Activated gamma-delta T cell treated with anti-CD3 and anti-CD28 coated beads, Interleukin-2, amount 50 U/mL, for 16 hours (primary cell): ENCODE measurements around the gene ZNF692.
"Not testable (repeated sequence)": the region's sequence is repeated elsewhere in the genome, so short reads cannot be mapped to it uniquely, and the experiment has no call there.

Source experiments
- DNase-seq: peaks from one replicate; pipeline ENCODE4 v3.0.0-alpha.2; 2020; ENCODE audit warnings: low read depth

The ZNF692 gene

GRCh38 chr1:248805876-248806275 is 53.0 kb downstream of the ZNF692 start:
- DNase-seq = no peak

DNA sequence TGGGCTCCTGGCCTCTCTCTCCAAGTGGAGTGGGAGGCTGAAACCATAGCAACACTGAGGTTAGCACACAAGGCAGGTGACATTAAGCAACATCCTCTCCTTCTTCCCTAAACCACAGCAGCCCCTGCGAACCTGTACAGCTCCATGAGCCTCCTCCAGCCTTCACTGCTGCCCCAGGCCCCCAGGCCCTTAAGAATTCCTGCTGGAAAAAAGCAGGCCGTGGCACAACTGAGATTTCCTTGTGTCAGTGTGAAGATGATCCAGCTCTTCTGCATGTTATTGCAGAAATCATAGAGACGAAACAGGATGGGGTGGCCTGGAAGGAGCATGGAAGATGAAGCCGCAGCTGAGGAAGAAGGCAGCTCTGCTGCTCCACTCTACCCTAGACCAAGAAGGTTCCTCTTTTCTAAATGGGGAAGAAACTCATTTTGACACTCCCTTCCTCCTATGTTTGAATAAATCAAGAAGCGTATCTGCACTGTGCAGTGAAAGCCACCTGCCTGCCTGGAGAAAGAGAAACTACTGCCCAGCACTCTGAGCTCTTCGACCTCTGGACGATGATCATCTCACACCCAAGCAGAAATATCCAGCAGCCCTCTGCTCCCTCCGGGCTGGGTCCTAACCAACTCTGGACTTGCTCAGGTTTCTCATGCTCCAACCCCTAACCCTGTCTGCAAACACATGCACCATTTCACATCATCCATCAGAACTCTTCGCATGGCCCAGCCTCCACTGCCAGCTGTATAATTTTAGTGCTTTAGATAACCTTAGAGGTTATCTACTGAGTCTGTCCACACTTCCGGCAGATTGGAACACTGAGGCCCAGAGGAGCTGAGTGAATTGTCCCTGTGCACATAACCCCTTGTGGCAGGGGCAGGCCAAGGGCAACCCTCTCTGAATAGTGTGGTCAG is 53.9 kb downstream of the ZNF692 start:
- no peak for DNase-seq

DNA sequence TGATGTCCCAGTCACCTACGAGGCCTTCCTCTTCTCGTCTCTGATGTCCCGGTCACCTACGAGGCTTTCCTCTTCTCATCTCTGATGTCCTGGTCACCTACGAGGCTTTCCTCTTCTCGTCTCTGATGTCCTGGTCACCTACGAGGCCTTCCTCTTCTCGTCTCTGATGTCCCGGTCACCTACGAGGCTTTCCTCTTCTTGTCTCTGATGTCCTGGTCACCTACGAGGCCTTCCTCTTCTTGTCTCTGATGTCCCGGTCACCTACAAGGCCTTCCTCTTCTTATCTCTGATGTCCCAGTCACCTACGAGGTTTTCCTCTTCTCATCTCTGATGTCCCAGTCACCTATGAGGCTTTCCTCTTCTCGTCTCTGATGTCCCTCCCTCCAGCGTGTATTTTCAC is 55.4 kb downstream of the ZNF692 start:
- not testable (repeated sequence) for DNase-seq

DNA sequence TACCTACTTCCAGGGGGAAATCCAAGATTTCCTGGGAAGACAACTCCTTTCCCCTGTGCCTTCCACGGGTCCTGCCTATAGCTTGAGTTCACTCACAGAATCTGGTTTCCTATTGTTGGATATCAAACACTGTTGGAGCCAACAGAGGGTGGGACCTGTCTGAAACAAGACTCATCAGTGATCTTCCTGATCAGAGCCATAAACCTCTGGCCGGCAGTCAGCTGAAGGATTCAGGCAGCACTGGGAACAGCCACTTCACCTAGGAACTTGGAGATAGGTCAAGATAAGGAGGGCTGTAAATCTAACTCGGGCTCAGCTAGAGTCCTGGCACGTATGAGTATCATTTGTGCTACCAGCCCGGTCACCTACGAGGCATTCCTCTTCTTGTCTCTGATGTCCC is 56.4 kb downstream of the ZNF692 start:
- DNase-seq = no peak

DNA sequence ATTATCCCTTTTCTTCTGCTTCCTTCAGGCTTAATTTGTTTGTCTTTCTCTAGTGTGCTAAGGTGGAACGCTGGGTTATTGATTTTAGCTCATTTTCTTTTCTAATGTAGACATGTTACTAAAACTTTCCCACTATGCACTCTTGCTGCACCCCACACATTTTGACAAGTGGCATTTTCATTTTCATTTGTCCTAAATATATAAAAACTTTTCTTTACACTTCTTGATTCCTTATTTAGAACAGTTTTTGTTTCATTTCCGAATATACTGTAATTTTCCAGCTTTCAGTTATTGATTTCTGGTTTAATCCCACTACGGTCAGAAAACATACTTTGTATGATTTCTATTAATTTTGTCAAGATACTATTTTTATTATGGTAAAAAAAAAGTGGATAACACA is 58.4 kb downstream of the ZNF692 start:
- no peak for DNase-seq
